ENCODE data around the gene MFSD1.

The MFSD1 gene

DNA sequence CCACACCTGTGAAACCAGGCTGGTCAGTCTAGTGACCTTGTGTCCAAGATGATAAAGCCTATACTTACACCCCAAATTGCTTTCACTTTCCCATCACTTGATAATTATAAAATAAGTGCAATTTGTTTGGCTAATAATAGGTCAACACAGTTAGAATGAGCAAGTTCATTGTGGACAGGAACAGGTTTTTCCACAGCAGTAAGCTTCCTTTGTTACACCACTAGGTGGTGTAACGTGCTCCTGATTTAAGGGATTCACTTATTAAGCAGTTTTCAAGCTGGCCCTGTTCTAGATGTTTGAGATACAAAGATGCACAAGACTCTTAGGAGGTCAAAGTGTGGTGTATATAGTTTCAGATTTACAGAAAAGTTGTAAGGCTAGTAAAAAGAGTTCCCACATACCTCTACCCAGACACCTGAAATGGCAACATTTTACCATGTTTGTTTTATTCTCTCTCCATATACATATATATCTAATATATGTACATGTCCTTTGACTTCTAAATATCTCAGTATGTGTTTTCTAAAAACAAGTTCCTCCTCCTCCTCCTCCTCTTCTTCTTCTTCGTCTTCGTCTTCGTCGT, 6.8 kb upstream of the MFSD1 start:
- Histone ChIP-seq H3K4me1 (ENCODE audit: control insufficient read depth, insufficient read depth, low read length) (no peaks in the 10 kb centered on the region), H3K4me3 (ENCODE audit: low read depth, low read length) (no peak overlapping the region), H3K27me3 (ENCODE audit: control insufficient read depth, insufficient read depth, low read length) (peaks cover 30% of the 10 kb centered on the region), H3K36me3 (ENCODE audit: control insufficient read depth, insufficient read depth, low read length) (no peaks in the 10 kb centered on the region), H3K9me3 (ENCODE audit: control insufficient read depth, insufficient read depth, low read length) (no peaks in the 10 kb centered on the region), H3K9ac (ENCODE audit: low read depth, low read length) (no peak overlapping the region)

DNA sequence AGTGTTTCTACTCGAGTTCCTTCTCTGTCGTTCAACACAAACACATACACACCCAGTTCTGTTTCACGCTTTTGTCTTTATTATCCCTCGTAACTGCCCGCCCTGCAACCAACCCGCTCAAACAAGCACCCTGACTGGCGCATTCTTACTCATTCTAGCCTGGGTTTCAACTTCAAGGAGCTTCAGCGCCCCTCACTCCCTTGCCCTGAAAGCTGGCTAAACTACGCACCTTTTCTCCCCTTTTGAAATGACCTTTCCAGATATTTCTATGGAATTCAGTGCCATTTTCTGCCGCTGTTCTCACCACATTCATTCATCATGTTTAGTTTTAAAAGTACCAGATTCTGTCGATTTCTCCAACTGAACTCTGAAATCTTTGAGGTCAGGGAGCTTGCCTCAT, 653 bp upstream of the MFSD1 start:
- Histone ChIP-seq H3K4me1 (ENCODE audit: control insufficient read depth, insufficient read depth, low read length) (no peaks in the 10 kb centered on the region), H3K27me3 (ENCODE audit: control insufficient read depth, insufficient read depth, low read length) (peaks cover 41% of the 10 kb centered on the region), H3K9ac (ENCODE audit: low read depth, low read length) (peak overlapping the region; percentile 9), H3K9me3 (ENCODE audit: control insufficient read depth, insufficient read depth, low read length) (no peaks in the 10 kb centered on the region), H3K36me3 (ENCODE audit: control insufficient read depth, insufficient read depth, low read length) (no peaks in the 10 kb centered on the region), H3K4me3 (ENCODE audit: low read depth, low read length) (peak overlapping the region; percentile 91)

DNA sequence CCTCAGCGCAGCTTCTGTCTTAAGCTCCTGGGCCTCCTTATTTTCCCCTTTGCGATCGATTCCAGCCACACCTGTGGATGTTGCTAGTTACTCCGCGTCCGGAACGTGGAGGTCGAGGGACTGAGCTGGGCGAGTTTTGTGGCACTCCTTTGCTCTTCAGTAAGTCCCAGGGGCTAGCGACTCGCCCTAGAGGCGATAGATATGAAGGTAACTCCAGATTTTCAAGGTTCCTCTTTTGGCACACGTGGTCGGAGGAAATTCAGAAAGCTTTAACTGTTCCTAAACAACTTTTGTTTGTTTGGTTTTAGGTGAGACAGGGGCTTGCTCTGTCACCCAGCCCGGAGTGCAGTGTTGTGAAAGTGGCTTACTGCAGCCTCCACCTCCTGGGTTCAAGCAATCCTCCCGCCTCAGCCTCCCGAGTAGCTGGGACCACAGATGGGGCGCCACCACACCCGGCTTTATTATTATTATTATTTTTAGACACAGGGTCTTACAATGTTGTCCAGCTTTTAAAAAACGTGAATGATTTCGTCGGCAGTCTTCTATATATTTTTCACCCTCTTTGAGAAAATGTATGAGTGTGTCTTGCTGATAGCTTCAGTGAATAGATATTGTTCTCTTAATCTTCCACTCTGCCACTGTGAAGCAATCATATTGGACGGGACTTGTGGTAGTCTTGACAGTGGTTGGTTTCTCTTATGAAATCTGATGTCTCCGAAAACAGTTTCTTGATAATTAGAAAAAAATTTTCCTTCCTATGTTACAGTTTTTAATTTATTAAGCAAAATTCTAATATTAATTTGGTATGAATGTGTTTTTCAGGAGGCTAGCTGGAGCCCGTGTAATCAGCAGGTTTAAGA, 785 bp downstream of the MFSD1 start:
- no peak overlapping the region for H3K9ac ChIP-seq (ENCODE audit: low read depth, low read length)
- no peaks in the 10 kb centered on the region for H3K4me1 ChIP-seq (ENCODE audit: control insufficient read depth, insufficient read depth, low read length)
- H3K4me3 ChIP-seq (ENCODE audit: low read depth, low read length) = peak overlapping the region; percentile 91
- peaks cover 35% of the 10 kb centered on the region for H3K27me3 ChIP-seq (ENCODE audit: control insufficient read depth, insufficient read depth, low read length)
- H3K36me3 ChIP-seq (ENCODE audit: control insufficient read depth, insufficient read depth, low read length) = no peaks in the 10 kb centered on the region
- no peaks in the 10 kb centered on the region for H3K9me3 ChIP-seq (ENCODE audit: control insufficient read depth, insufficient read depth, low read length)

- no peaks in the 10 kb centered on the region for H3K4me1 ChIP-seq (ENCODE audit: control insufficient read depth, insufficient read depth, low read length)
- H3K27me3 ChIP-seq (ENCODE audit: control insufficient read depth, insufficient read depth, low read length) = peaks cover 19% of the 10 kb centered on the region
- no peaks in the 10 kb centered on the region for H3K9me3 ChIP-seq (ENCODE audit: control insufficient read depth, insufficient read depth, low read length)
- no peak overlapping the region for H3K9ac ChIP-seq (ENCODE audit: low read depth, low read length)
- H3K4me3 ChIP-seq (ENCODE audit: low read depth, low read length) = no peak overlapping the region
- no peaks in the 10 kb centered on the region for H3K36me3 ChIP-seq (ENCODE audit: control insufficient read depth, insufficient read depth, low read length)
Measured at GRCh38 chr3:158804441-158804840, 2.6 kb downstream of the MFSD1 start.

DNA sequence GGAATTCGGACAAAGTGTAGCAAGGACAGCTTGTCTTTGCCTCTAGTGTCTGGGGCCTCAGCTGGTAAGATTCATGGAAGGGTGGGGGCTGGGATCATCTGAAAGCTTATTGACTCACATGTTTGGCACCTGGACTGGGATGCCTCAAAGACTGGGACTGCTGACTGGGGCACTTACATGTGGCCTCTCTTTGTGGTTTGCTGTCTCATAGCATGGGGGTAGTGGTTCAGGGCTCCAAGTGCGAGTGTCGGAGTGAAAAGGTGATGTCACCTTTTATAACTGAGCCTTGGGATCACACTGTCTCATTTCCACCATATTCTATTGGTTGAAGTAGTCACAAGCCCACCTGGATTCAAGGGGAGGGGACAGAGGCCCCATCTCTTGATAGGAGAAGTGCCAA, 6.8 kb downstream of the MFSD1 start:
- Histone ChIP-seq H3K9ac (ENCODE audit: low read depth, low read length) (no peak overlapping the region), H3K4me1 (ENCODE audit: control insufficient read depth, insufficient read depth, low read length) (no peaks in the 10 kb centered on the region), H3K4me3 (ENCODE audit: low read depth, low read length) (no peak overlapping the region), H3K27me3 (ENCODE audit: control insufficient read depth, insufficient read depth, low read length) (no peaks in the 10 kb centered on the region), H3K9me3 (ENCODE audit: control insufficient read depth, insufficient read depth, low read length) (no peaks in the 10 kb centered on the region), H3K36me3 (ENCODE audit: control insufficient read depth, insufficient read depth, low read length) (no peaks in the 10 kb centered on the region)

GRCh38 chr3:158809642-158810041, 7.8 kb downstream of the MFSD1 start:
- Histone ChIP-seq H3K27me3 (ENCODE audit: control insufficient read depth, insufficient read depth, low read length) (no peaks in the 10 kb centered on the region), H3K4me3 (ENCODE audit: low read depth, low read length) (no peak overlapping the region), H3K9ac (ENCODE audit: low read depth, low read length) (no peak overlapping the region), H3K4me1 (ENCODE audit: control insufficient read depth, insufficient read depth, low read length) (no peaks in the 10 kb centered on the region), H3K9me3 (ENCODE audit: control insufficient read depth, insufficient read depth, low read length) (no peaks in the 10 kb centered on the region), H3K36me3 (ENCODE audit: control insufficient read depth, insufficient read depth, low read length) (no peaks in the 10 kb centered on the region)

DNA sequence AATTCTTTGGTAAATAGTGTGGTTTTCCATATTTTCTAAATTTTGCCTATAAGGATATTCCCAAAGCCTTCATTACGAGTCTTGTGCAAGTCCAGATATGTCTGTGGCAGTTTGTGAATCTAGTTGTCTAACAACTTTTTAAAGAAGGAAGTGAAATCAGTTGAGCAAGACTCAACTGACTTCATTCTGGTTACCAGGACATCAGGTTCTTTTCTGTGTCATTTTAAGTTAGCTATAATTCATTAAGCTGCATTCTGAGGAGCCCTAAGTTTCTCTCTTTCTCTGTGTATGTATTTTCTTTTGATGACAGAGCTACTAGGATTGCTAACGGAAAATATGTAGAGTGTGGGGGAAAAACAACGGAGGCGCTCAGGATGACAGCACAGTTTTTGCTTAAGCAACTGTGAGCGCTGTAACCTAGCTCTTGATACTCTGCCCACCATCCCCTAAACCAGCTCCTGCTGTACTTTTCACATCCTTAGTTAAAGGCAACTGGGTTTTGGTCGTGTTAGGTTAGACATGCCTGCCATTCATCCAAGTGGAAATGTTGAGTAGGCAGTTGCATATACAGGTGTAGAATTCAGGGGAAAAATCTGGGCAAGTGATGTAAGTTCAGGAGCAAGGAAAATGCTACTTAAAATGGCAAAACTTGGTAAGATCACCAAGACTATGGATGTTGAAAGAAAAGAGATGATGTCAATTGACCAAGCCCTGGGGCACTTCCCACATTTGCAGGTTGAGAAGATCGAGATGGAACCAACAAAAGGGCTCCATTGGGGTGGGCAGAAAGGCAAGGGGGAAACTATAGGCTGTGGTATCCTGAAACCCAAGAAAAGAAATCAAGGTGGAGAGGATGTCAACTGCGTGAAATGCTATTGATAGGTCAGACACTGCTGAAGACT, 9.2 kb downstream of the MFSD1 start:
- no peaks in the 10 kb centered on the region for H3K4me1 ChIP-seq (ENCODE audit: control insufficient read depth, insufficient read depth, low read length)
- no peaks in the 10 kb centered on the region for H3K36me3 ChIP-seq (ENCODE audit: control insufficient read depth, insufficient read depth, low read length)
- H3K27me3 ChIP-seq (ENCODE audit: control insufficient read depth, insufficient read depth, low read length) = no peaks in the 10 kb centered on the region
- no peaks in the 10 kb centered on the region for H3K9me3 ChIP-seq (ENCODE audit: control insufficient read depth, insufficient read depth, low read length)
- no peak overlapping the region for H3K4me3 ChIP-seq (ENCODE audit: low read depth, low read length)
- no peak overlapping the region for H3K9ac ChIP-seq (ENCODE audit: low read depth, low read length)

DNA sequence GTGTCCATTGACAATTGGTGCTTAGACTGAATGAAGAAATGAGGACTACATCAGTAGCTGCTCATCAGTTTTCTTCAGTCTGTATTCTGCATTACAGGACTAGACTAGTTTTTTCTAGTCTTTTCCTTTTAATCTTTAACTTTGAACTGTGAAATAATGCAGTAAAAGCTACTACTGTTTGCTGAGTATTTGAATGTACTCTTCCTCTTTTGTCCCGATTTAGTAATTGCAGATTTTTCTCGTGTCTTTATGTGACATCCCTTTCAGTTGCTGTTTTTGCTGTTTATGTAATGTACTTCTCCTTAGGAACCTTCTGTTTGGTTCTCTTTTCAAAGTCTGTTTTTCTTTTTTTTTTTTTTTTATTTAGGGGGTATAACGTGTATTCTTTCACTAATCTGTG, 17.4 kb downstream of the MFSD1 start:
- no peaks in the 10 kb centered on the region for H3K36me3 ChIP-seq (ENCODE audit: control insufficient read depth, insufficient read depth, low read length)

DNA sequence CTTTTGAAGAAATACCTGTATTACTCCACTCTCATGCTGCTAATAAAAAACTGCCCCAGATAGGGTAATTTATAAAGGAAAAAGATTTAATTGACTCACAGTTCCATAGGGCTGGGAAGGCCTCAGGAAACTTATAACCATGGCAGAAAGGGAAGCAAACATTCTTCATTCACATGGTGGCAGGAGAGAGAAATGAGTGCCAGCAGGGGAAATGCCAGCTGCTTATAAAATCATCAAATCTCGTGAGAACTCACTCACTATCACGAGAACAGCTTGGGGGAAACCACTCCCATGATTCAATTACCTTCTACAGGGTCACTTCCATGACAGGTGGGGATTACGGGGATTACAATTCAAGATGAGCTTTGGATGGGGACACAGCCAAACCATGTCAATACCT, 18.7 kb downstream of the MFSD1 start:
- H3K9ac ChIP-seq (ENCODE audit: low read depth, low read length) = no peak overlapping the region
- no peaks in the 10 kb centered on the region for H3K9me3 ChIP-seq (ENCODE audit: control insufficient read depth, insufficient read depth, low read length)
- no peak overlapping the region for H3K4me3 ChIP-seq (ENCODE audit: low read depth, low read length)
- H3K36me3 ChIP-seq (ENCODE audit: control insufficient read depth, insufficient read depth, low read length) = no peaks in the 10 kb centered on the region
- H3K27me3 ChIP-seq (ENCODE audit: control insufficient read depth, insufficient read depth, low read length) = no peaks in the 10 kb centered on the region
- H3K4me1 ChIP-seq (ENCODE audit: control insufficient read depth, insufficient read depth, low read length) = no peaks in the 10 kb centered on the region

More for the DNA sequence above, 17.4 kb downstream of the MFSD1 start:
- H3K4me3 ChIP-seq (ENCODE audit: low read depth, low read length) = no peak overlapping the region
- no peaks in the 10 kb centered on the region for H3K27me3 ChIP-seq (ENCODE audit: control insufficient read depth, insufficient read depth, low read length)
- H3K9ac ChIP-seq (ENCODE audit: low read depth, low read length) = no peak overlapping the region
- H3K4me1 ChIP-seq (ENCODE audit: control insufficient read depth, insufficient read depth, low read length) = no peaks in the 10 kb centered on the region
- no peaks in the 10 kb centered on the region for H3K9me3 ChIP-seq (ENCODE audit: control insufficient read depth, insufficient read depth, low read length)

DNA sequence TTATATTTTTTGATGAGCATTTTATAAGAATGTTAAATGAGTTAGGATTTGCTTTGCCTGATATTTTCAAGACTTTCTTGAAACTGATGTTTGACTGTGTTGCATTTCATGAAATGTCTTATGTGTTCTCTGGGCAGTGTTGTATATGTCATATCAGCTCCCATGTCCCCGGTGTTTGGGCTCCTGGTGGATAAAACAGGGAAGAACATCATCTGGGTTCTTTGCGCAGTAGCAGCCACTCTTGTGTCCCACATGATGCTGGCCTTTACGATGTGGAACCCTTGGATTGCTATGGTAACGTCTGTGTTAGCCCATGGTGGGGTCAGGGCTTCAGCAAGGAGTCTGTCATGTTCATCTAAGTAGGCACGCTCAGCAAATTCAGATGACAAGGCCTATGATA, 20.0 kb downstream of the MFSD1 start:
- no peak overlapping the region for H3K4me3 ChIP-seq (ENCODE audit: low read depth, low read length)
- H3K36me3 ChIP-seq (ENCODE audit: control insufficient read depth, insufficient read depth, low read length) = no peaks in the 10 kb centered on the region
- no peak overlapping the region for H3K9ac ChIP-seq (ENCODE audit: low read depth, low read length)
- H3K9me3 ChIP-seq (ENCODE audit: control insufficient read depth, insufficient read depth, low read length) = no peaks in the 10 kb centered on the region
- H3K27me3 ChIP-seq (ENCODE audit: control insufficient read depth, insufficient read depth, low read length) = no peaks in the 10 kb centered on the region
- no peaks in the 10 kb centered on the region for H3K4me1 ChIP-seq (ENCODE audit: control insufficient read depth, insufficient read depth, low read length)

DNA sequence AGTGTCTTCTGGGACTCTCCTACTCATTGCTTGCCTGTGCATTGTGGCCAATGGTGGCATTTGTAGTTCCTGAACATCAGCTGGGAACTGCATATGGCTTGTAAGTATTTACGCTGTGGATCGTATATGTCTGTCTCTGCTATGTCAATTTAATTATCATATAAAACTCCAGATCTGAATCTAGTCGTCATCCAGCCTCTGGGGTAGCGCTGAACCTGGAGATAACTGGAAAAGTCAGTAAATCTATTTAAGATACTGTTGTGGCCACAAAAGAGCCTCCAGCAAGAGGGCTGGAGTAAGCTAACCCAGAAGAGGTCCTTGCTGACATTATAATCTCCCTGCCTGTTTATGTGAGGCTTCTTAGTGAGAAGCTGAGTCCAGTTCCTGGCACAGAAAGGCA, 21.6 kb downstream of the MFSD1 start:
- Histone ChIP-seq H3K9me3 (ENCODE audit: control insufficient read depth, insufficient read depth, low read length) (no peaks in the 10 kb centered on the region), H3K4me3 (ENCODE audit: low read depth, low read length) (no peak overlapping the region), H3K9ac (ENCODE audit: low read depth, low read length) (no peak overlapping the region), H3K4me1 (ENCODE audit: control insufficient read depth, insufficient read depth, low read length) (no peaks in the 10 kb centered on the region), H3K36me3 (ENCODE audit: control insufficient read depth, insufficient read depth, low read length) (no peaks in the 10 kb centered on the region), H3K27me3 (ENCODE audit: control insufficient read depth, insufficient read depth, low read length) (no peaks in the 10 kb centered on the region)
